ENCODE results near the gene SEMA5A.

SEMA5A gene

GRCh38 chr5:9072701-9073100 is 473.2 kb downstream of the SEMA5A start:
- no peak for DNase-seq (ENCODE audit: extremely low read depth, low read depth)
- TF ChIP-seq CTCF (IDR thresholded peaks at IDR 0.05; ENCODE audit: low read depth, low read length), result no peak

GRCh38 chr5:9071524-9071923 is 474.4 kb downstream of the SEMA5A start:
- no peak for DNase-seq (ENCODE audit: extremely low read depth, low read depth)
- TF ChIP-seq CTCF (IDR thresholded peaks at IDR 0.05; ENCODE audit: low read depth, low read length), result no peak

- no peak for TF ChIP-seq CTCF (IDR thresholded peaks at IDR 0.05; ENCODE audit: low read depth, low read length)
- DNase-seq (ENCODE audit: extremely low read depth, low read depth), result no peak
Observed at GRCh38 chr5:9071074-9071473, 474.8 kb downstream of the SEMA5A start.

- TF ChIP-seq CTCF (IDR thresholded peaks at IDR 0.05; ENCODE audit: low read depth, low read length), result no peak
- DNase-seq (ENCODE audit: extremely low read depth, low read depth), result no peak
Observed at GRCh38 chr5:9069650-9070049, 476.2 kb downstream of the SEMA5A start.

- DNase-seq (ENCODE audit: extremely low read depth, low read depth), result no peak
- TF ChIP-seq CTCF (IDR thresholded peaks at IDR 0.05; ENCODE audit: low read depth, low read length), result no peak
Observed at GRCh38 chr5:9067154-9067553, 478.7 kb downstream of the SEMA5A start.

GRCh38 chr5:9066349-9066748 is 479.5 kb downstream of the SEMA5A start:
- DNase-seq (ENCODE audit: extremely low read depth, low read depth), result no peak
- no peak for TF ChIP-seq CTCF (IDR thresholded peaks at IDR 0.05; ENCODE audit: low read depth, low read length)

GRCh38 chr5:9063615-9064245 is 482.1 kb downstream of the SEMA5A start:
- DNase-seq (ENCODE audit: extremely low read depth, low read depth), result no peak
- TF ChIP-seq CTCF (IDR thresholded peaks at IDR 0.05; ENCODE audit: low read depth, low read length), result no peak

All from AG09319 (cell line).